Bronchial epithelial cell (primary cell): ENCODE measurements around the gene SPOCD1. TPM values are rescaled to one million over a fixed set of nuclear protein-coding genes. Genes with fewer than 3 reads are reported as not detected.

Experiments
- DNase-seq: peaks from one replicate; pipeline ENCODE4 v3.0.0-alpha.2; 2010; ENCODE audit warnings: low read depth
- FAIRE-seq: peaks from 2 replicates; lab custom pipeline; 2011; peaks lifted over from hg19 to GRCh38; lab: Jason Lieb, UNC
- H3K27me3 ChIP-seq: 2 replicates; pipeline ENCODE4 v1.5.1; 2011; ENCODE audit warnings: low read length; ENCODE audit not compliant: control insufficient read depth, insufficient read depth
- H3K36me3 ChIP-seq: 2 replicates; pipeline ENCODE4 v1.5.1; 2011; ENCODE audit warnings: low read length; ENCODE audit not compliant: control insufficient read depth, insufficient read depth
- H3K4me3 ChIP-seq: 2 replicates; pipeline ENCODE4 v1.5.1; 2011; ENCODE audit warnings: mild to moderate bottlenecking, low read depth, low read length, control low read depth
- total RNA-seq: library from RNA; depleted of rRNA; stranded (reverse); fragments of >200 nt; gene quantifications from 2 replicates; pipeline ENCODE4 v1.2.1, GENCODE V29; 2014
- TF ChIP-seq, protein P1 (sequence below): IDR thresholded peaks from 2 replicates; pipeline ENCODE4 v1.5.1; 2011; ENCODE audit warnings: mild to moderate bottlenecking, moderate library complexity, low read length, control low read depth, inconsistent platforms; ENCODE audit not compliant: insufficient read depth, severe bottlenecking

SPOCD1 gene
- total RNA-seq, 1 donor from 2014 or later, result 1.1 TPM

DNA sequence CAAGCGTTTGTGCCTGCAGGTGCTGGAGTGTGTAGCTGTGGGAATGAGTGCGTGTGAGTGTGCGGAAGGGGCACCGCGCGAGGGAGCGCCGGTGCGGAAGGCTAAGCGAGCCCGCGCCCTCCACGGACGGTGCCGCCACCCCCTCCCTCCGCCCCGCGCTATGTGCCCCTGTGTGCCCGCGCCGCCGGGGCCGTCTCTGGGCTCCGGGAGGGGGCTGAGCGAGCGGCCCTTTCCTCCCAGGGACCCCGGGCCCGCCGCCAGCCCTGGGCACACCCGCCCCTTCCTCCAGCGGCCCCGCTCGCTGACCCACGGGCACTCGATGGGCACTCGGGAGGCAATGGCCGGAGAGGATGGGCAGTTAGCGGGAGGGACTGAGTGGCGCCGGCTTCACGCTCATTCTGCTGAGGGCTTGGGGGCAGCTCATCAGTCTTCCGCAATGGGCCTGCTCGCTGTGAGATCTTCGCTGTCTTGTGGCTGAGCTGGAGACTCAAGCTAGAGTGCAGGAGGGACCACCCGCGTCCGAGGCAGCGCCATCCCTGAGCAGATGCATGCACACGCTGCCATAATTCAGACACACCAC, 43.1 kb downstream of the SPOCD1 start:
- TF ChIP-seq, protein P1, sequence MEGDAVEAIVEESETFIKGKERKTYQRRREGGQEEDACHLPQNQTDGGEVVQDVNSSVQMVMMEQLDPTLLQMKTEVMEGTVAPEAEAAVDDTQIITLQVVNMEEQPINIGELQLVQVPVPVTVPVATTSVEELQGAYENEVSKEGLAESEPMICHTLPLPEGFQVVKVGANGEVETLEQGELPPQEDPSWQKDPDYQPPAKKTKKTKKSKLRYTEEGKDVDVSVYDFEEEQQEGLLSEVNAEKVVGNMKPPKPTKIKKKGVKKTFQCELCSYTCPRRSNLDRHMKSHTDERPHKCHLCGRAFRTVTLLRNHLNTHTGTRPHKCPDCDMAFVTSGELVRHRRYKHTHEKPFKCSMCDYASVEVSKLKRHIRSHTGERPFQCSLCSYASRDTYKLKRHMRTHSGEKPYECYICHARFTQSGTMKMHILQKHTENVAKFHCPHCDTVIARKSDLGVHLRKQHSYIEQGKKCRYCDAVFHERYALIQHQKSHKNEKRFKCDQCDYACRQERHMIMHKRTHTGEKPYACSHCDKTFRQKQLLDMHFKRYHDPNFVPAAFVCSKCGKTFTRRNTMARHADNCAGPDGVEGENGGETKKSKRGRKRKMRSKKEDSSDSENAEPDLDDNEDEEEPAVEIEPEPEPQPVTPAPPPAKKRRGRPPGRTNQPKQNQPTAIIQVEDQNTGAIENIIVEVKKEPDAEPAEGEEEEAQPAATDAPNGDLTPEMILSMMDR, result no peak
- H3K4me3 ChIP-seq, result no peak overlapping the region
- DNase-seq, result no peak
- no peak for FAIRE-seq
- H3K36me3 ChIP-seq, result no peaks in the 10 kb centered on the region
- peaks cover 13% of the 10 kb centered on the region for H3K27me3 ChIP-seq

DNA sequence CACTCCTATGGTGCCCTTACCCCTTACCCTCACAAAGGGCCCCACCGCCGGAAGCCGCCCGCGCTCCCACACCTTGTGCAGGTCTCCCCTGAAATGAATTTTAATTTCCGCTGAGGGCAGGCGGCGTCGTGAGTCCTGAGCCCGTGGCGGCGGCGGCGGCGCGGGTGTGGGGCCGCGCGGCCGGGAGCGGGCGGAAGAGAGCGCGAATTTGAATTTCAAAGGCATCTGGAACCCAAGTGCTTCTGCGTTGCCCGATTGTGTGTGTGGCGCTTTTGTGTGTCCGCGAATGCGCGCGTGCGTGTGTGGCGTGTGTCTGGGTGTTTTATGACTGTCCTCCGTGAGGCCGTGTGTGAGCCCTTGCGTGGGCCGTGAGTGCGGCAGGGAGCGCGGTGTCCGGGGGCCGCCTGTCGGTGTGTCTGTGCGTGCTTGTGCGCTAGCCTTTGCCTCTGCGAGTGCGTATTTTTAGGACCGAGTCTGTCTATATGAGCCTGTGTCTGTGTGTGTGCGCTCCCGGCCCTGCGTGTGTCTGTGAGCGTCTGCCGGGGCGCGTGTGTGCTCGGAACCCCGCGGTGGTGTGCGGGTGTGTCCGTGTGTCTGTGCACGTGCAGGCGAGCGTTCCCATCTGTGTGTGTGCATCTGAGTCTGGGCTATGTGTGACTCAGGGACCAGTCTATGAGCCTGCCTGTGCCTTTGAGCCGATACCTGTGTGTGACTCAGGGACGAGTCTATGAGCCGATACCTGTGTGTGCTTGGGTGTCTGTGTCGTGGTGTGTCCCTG, 43.7 kb downstream of the SPOCD1 start:
- TF ChIP-seq, protein P1, result peak; percentile 29
- H3K36me3 ChIP-seq, result no peaks in the 10 kb centered on the region
- DNase-seq, result peak; percentile 91
- H3K4me3 ChIP-seq, result peak overlapping the region; percentile 16
- FAIRE-seq, result peak; percentile 97
- H3K27me3 ChIP-seq, result peaks cover 13% of the 10 kb centered on the region

DNA sequence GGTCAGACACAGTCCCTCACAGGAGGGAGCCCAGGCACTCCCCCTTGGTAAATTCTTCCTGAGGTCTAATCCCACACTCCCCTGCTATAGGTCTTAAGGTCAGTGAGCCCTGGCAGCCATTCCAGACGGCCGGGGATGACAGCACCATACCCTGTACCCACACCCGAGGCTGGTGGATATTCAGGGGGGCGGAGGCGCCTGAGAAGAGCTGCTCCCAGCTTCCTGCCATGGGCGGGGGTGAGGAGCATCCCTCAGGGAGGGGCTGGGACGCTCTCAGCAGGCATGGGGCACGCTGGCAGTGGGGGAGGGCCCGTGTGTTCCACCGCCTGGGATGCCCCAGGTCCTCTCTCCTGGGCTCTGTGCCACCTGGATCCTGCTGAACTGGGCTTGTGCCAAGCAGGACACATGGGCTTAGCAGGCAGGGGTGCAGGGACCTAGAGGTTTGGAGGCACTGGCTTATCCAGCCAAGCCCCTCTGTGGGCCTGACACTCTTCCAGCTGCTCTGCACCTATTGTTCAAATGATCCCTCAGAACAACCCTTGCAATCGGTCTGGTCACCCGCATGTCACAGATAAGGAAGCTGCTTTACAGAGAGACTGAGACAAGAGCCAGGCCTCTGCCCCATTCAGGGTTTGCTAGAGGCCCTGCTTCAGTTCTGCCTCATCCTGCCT, 46.0 kb downstream of the SPOCD1 start:
- FAIRE-seq, result no peak

GRCh38 chr1:31768939-31769704, 46.7 kb downstream of the SPOCD1 start:
- Histone ChIP-seq H3K27me3 (peaks cover 13% of the 10 kb centered on the region), H3K4me3 (no peak overlapping the region), H3K36me3 (no peaks in the 10 kb centered on the region)
- TF ChIP-seq, protein P1, result no peak
- FAIRE-seq, result no peak
- DNase-seq, result no peak

More for the DNA sequence above, 46.0 kb downstream of the SPOCD1 start:
- Histone ChIP-seq H3K4me3 (no peak overlapping the region), H3K27me3 (peaks cover 16% of the 10 kb centered on the region), H3K36me3 (no peaks in the 10 kb centered on the region)
- no peak for DNase-seq
- TF ChIP-seq, protein P1, result no peak

DNA sequence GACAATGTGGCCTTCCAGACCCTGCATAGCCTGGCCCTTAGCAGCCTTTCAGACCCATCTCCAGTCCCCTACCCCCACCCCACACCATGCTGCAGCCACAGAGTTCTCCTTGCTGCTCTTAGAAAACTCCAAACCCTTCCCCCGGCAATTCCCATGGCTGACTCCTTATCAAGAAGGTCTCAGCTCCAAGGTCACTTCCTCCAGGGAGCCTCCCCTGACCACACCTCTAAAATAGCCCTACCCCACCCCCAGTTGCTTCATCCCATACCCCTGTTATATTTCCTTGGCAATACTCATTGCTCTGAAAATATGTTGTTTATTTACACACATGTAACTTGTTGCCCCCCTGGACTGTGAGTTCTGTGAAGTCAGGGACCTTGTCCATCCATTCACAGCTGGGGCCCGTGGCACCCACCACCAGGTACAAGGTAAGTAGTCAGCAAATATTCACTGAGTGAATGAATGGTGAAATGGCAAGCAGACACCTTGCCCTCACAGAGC, 47.4 kb downstream of the SPOCD1 start:
- no peak for DNase-seq
- FAIRE-seq, result no peak
- TF ChIP-seq, protein P1, result no peak
- H3K36me3 ChIP-seq, result no peaks in the 10 kb centered on the region
- H3K4me3 ChIP-seq, result no peak overlapping the region
- peaks cover 12% of the 10 kb centered on the region for H3K27me3 ChIP-seq
